Inflammatory macrophage (primary cell): ENCODE results near the gene LPP.
A peak's percentile ranks its signal among the peaks of the same experiment; 100 is the strongest.

Source experiments
- DNase-seq, 2 donors: peaks; one replicate each; pipeline ENCODE4 v3.0.0-alpha.2; 2020 to 2022

LPP gene

DNA sequence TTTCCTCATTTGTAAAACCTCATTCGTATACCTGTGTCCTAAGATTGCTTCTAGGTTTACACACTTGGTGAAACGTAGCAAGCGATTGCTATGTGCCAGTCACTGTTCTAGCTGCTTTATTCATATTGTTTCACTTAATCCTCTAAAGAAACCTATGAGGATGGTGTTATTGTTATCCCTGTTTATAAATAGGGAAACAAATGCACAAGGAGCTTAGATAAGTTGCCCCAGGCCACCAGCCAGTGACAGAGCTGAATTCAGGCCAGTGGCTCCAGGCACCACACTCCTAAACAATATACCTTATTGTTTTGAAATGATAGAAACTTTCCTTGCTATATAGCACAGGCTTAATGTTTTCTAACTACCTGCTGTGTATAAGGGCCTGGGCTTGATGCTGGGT lies 44.0 kb downstream of the LPP start:
- DNase-seq = no peak

DNA sequence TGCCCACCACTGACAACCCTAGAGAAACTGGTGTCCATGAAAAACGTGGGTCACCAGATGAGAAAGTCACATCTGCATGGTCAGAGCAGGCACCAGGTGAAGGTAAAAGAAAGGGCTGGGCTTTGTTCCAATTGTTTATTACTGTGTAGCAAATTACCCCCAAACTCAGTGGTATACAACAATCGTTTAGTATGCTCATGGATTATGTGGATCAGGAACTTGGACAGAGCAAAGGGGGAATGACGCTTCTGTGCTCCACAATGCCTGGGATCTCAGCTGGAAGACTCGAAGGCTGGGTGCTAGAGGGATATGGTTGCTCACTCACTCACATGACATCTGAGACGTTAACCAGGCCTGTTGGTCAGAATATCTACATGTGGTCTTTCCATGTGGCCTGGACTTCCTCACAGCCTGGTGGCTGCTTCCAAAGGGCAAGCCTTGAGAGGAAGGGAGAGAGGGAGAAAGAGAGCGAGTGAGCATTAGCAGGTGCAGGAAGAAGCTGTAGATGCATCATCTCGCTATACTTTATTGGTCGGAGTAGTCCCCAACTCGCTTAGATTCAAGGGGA lies 44.9 kb downstream of the LPP start:
- no peak for DNase-seq

DNA sequence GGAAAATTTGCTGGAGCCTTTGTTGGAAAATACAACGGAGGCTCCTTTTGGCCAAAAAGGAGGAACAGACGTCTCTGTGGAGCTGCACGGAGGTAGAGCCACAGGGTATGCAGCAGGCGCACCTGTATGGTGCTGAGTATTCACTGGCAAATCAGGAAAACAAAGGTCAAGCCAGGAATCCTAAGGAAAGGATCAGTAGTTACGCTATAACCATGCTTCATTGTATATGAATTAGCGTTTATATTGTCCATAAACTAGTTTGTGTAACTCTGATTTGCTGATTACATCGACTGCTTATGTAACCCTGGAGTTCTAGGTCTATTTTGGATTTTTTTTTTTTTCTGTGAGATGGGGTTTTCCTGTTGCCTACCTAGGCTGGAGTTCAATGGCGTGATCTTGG lies 45.4 kb downstream of the LPP start:
- no peak for DNase-seq

DNA sequence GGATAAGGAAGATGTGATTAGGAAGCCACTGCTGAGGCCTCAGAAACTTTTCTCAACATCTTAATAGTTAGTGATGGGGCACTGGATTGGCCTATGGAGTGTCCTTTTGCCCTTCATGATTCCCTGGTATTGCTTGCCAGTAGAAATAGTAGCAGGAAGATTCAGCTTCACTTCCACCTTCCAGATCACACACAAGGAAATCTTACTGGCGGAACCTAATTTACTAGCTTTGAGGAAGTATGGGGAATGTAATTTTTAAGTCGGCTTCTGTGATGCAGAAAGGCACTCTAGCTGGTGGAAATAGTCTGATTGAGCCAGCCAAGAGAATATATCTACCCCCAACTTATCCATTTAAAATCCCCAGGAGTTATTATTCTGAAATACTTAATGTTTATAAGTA lies 46.5 kb downstream of the LPP start:
- DNase-seq = peak; percentile 47 to 60

DNA sequence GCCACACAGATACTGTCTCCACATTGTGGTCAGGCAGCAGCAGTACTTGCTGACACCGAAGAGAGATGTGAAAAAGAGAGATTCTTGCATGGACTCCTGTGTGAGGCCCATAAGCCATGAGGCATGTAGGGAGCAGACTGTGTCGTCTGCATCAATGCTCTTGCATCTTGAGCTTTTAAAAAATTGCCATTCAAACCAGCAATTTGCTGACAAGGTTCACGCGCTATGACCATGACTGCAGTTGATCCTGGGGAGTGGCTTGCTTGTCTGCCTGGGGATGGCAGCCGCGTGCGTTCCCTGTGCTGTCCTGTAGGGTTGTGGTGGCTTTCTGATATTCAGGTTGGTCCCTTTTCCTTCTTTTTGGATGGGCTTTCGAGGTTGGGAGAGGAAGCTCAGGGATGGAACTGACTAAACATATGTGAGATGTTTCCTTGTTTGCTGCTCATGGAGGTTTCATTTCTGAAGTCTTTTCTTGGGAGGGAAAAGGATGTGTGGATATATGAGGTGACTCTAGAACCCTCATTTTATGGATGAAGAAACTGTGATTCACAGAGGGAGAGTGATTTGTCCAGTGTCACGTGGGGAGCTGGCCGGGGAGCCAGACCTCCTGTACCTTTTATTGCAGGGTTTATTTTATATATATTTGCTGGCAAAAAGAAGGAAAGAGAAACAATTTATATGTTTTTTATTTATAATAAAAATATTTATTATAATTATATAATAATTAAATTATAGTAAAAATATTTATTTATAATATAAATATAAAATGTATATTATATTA lies 48.6 kb downstream of the LPP start:
- DNase-seq = no peak

DNA sequence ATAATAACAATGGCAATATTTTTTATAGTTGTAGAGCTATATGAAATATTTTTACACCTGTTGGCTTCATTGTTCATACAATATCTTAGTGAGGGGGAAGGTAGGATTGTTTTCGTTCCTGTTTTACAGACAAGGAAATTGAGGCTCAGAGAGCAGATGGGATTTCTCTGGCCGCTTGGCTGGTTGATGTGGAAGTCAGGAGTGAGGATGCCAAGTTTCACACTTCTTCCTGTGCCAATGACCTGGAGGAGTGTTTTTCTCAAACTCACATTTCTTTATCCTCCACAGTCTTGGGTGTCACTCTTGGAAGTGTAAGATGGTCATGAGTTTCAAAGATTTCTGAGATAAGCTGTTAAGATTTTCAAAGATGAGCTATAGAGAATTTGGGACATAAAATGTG lies 50.6 kb downstream of the LPP start:
- no peak for DNase-seq

DNA sequence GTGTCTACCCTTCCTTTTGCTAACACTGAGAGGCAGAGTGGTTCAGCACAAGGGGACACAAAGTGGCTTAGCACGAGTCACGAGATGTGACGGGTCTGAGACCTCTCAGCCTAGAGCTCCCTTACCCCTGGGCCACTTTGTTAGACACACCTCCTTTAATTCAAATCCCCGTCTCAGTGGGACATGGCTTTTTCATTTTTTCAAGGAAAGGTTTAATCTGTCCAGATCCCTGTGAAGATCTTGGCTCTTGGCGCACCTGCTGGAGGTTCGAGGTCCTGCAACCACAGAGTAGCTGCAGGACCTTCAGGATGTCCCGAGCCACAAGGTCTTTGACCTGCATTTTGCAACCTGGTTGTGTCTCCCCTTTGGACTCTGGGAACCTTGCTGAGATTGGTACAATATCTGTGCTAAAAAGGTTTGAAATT lies 52.0 kb downstream of the LPP start:
- DNase-seq = no peak

DNA sequence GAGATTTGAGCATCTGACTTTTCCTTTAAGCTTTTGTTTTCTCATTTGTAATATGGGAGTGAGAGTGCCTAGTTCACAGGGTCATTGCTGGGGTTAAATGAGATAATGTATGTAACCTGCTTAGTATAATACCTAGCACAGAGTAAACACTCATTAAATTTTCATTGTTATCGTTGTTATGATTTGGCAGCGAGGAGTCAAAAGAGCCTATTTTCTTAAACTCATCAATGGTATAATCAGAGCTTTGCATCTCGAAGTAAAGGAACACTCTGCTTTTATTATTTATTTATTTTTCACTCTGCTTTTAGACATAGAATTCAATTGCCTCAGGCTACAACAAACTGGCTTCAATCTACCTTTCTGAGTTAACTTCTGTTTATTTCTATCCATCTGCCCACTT lies 52.8 kb downstream of the LPP start:
- DNase-seq = no peak

DNA sequence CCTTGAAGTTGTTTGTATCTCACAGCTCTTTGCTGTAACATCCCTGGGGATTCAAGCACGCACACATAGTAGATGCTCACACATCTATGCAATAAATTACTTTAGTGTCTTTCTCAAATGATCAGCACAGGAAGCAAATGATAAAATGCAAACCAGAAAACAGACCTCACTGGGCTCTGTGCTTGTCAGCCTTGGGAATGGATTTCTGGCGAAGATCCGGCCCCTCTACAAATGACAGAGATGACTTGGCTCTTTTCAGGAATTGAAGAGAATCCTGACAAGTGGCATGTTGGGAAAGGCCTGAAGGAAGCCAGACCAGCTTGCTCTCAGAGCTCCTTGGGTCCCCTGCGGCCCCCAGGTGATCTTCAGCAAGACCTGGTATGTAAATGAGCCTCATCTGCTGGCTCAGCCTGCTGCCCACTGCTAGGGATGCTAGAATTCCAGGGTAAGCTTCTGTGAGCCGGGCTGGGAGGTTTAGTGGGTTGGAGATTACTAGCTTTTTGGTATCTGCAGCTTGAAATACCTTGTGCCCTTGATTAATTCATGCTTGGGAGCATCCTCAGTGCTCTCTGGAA lies 54.1 kb downstream of the LPP start:
- DNase-seq = no peak

DNA sequence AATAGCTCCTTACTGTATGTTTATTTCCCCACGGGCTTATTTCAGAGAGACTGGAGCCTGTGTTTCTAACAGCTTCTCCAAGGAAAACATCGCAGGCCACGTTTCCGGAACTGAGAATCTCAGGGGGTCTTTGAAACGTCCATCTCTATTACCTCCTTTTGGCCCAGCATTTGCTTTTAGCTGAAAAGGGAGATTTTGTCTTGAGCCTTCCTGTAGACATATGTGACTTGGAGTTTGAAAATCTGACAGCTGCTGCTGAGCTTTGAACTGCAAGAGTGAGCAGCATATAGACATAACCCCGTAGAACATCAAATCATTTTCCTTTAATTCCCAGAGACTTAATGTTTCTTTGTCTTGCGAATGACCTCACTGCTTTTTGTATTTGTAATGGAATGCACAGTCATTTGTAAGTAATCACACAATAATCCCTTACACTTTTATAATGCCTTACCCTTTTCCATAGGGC lies 54.6 kb downstream of the LPP start:
- no peak for DNase-seq

DNA sequence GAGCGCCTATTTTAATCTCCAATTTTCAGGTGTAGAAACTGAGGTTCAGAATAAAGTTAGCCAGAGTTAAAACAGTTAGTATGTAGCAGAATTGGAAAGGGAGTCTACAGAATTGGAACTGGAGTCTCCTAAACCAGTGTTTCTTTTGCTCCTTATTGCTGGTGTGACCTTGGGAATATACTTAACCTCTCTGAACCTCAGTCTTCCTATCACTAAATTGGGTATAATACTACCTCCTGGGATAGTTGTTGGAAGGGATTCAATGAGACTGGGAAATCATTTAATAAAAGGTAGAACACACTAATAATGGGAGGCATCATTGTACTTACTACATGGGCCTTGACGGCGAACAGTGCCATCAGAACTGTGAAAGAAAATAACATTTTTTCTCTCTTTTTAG lies 55.1 kb downstream of the LPP start:
- no peak for DNase-seq

DNA sequence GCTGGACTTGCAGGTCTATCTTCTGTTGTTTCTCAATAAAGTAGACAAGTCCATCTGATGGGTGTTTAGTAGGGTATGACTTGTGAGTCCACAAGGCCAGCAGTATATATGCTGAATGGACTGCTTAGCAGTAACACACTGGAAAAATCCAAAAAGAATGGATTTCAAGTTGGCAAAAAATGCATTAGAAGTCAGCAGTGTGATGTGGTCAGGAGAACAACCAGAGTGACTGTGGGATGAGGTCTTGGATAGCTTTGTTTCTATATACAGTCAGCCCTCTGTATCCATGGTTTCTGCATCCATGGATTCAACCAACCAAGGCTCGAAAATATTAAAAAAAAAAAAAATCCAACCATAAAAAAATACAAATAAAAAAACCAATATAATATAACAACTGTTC lies 55.8 kb downstream of the LPP start:
- DNase-seq = no peak

DNA sequence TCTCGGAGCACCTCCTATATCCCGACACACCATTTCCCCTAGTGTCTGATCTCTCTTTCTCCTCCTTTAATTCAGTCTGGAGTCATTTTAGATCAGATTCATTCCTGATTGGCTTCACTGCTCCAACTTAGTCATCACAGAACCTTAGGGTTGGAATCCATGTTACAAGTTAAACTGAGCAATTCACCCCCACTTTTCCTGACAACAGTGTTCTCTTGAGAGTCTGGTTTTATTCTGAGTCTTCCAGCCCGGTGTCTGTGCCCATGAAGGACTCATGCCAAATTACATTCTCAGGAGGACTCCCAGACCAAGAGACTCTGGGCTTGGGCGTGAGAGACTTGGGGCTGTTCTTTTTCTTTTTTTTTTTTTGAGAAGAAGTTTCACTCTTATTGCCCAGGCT lies 57.5 kb downstream of the LPP start:
- DNase-seq = no peak

DNA sequence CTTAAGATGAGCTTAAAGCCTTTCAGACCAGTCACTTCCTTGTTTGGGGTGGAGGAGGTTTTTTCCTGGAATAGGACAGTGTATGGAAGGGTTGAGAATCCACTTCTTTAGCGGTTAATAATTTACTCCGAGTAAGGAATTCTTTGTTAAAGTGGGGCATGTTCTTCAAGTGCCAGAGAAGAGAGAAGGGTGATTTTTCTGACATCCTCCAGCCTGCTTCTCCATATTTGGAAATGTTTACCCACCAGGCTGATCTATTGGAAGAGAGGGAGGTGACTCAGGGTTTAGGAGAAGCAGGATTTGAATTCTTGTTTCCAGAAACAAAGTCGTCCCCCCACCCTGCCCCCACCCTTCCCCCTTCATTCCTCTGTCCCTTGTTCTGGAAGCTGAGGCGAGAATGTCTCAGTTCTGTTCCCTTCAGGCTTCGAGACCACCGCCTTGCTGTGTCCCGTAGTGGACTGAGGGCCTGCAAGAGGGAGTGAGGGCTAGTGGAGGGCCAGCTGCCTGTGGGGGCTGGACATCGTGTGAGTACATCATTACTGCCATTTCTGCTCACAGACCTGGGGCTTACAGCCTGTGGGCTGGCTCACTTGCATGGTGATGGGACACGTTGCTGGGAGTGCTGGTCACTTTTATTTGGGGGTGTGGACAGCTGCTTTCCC lies 58.5 kb downstream of the LPP start:
- no peak for DNase-seq

DNA sequence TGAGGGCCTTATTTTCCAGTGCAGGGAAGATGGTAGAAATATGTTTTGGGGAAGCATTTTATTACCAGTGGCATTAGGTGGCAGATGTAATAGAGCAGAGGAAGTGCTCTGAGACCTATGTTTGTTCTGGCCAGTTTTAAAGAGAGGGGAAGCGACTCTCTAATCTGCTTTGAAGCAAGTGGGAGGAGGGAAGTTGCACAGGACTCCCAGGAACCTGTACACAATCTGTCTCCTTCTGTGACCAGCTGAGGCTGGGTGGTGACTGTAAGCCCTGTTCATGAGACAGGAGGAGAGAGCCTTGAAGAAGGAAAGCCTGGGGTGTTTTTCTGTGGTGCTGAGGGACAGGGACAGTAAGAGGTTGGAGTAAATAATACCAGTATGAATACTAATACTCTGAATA lies 60.5 kb downstream of the LPP start:
- DNase-seq = peak; percentile 91 to 95

DNA sequence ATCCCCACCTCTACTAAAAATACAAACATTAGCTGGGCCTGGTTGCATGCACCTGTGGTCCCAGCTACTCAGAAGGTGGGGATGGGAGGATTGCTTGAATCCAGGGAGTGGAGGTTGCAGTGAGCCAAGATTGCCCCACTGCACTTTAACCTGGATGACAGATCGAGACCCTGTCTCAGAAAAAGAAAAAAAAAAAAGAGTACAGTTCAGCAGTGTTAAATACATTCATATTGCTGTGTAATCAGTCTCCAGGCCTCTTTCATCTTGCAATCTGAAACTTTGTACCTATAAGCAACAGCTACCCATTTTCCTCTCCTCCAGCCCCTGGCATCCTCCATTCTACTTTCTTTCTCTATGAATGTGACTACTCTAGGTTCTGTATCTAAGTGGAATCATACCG lies 61.2 kb downstream of the LPP start:
- no peak for DNase-seq

DNA sequence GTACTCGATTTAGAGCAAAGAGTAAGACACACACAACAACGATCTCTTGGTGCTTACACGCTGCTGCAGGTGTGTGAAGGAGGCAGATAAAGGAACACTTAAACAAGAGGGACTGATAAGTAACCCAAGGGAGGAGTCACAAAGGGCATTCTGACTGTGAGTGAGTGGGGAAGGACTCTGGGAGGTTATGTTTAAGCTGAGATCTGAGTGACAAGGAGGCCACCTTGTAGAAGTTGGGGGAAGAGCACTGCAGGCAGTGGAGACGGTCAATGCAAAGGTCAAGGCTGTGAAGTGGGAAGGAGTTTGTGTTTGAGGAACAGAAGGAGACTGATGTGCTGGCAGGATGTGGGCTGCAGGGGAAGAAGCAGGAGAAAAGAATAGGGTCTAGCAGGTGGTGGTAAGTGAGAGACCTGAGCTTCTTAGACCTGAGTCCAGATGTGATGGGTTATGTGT lies 63.1 kb downstream of the LPP start:
- peak; percentile 22 to 44 for DNase-seq

DNA sequence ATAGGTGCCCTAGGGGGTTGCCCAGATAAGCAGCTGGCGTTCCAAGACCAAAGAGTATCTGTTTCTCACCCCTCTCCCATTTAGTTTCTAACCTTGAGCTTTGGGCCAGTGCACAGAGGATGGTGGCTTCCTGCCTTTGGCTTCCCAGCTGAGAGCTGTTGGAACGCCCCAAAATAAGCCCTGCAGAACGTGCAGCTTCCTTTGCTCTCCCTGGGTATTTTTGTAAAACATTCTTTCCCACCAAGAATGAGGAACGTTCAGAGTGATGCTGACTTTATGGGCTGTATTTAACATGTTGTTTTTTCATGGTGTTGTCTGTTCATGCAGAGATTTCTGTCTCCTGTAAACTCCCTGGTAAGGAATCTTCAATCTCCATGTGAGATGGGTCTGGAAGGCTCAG lies 63.8 kb downstream of the LPP start:
- DNase-seq = no peak

DNA sequence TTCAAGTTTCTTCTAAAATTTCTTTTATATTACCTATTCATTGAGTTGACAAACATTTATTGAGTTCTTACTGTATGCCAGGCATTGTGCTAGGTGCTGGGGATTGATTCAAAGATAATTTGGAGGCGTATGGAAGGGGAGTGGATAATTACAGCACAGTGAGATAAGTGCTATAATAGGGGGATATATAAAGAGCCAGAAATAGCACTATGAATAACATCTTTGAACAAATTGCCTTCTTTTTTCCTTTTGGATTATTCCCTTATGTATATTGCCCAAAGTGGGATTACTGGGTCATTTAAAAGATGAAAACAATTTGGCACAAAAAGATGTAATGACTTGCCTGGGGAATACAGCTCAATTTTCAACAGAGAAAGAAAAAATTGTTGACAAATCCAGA lies 64.6 kb downstream of the LPP start:
- no peak for DNase-seq

DNA sequence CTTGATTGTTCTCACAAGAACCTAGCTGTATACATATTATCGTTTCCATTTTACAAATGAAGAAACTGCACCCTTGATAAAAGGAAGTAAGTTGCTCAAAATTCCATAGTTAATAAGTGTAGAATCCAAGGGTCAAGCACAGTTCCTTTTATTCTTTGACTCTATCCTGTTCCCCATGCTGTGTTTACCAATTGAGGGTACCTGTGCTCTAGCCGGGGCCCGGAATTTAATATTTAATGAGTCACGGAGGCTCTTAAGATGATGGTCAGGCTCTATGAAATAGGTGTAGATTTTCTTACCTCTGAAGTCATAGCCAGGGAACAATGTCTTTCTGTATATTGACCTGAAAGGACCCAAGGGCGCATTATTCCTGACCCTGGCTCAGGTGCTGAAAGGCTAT lies 65.2 kb downstream of the LPP start:
- DNase-seq = no peak

DNA sequence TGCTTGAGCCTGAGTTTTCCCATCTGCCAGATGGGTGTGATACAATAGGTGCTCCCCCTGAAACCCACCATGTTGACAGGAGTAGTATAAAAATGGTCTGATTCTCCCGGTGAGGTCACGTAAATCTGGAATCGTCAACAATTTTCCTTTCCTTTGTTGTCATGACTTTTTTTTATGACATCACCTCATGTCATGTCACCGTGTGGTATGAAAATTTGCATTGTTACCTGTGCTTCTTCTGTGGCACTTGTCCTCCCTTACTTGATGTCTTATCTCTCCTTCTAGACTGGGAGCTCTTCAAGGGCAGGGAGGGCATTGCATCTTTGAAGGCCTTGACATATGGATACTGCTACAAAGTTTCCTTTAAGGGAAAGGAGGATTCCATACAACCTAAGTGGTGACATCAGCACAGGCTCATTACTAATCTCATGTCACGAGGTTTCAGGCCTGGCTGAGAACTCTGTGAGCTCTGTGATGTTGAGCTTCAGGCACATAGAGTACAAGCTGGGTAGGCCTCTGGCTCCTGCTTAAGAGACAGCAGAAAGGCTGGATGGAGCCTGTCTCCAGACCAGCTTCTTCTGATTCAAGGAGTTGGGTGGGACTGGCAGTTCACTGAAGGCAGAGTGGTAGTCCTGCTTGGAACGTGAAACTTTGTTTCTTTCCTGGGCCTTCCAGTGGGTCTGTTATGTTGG lies 66.3 kb downstream of the LPP start:
- DNase-seq = no peak

DNA sequence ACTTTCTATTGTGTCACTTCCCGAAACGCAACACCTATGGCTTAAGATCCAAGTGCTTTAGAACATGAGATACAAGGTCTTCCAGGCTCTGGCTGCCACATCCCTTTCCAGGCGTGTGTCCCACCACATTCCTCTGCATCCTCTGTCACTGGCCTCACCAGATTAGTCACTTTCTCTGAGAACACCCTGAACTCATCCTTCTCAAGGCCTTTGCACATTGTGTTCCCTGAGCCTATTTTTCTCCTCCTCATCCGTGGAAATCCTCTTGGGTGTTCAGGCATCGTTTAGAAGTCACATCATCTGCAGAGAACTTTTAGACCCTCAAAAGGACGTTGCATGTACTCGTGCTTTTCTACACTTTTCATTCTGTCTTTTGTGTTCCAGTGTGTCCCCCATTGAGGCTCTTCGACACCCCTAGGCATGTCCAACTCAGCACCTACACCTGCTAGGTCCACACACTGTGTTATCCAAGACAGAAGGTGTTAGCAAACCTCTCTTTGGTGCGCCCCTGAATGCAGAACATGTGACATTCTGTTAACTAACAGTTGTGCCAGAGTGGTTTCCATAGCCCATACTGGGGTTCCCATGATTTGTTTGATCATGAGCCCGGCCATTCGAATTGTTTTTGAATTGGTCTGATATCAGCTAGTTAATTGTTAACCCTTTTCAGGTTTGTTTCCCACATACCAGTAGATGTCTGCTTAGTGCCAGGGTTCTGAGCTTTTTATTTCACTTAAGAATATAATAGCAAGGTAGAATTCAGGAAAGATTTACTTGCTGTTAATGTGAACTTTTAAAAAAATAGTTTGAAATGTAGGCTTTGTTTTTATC lies 67.2 kb downstream of the LPP start:
- no peak for DNase-seq
